PC-9 (cell line): Measurements from ENCODE around the gene TANK. TPM values are rescaled to one million over a fixed set of nuclear protein-coding genes. Genes with fewer than 3 reads are reported as not detected.

ENCODE experiments used
- BruUV-seq: library from RNA; stranded (reverse); fragments of 400-500 nt; replicated peaks from 2 replicates; lab custom pipeline; 2021; lab: Mats Ljungman, UMichigan
- CTCF ChIA-PET: fragments of 300-600 bp; sonication (Branson Sonifier 250); formaldehyde crosslinking; loops from one replicate; lab custom pipeline; 2022; ENCODE audit warnings: antibody characterized with exemption; lab: Charles Lee
- POLR2A ChIA-PET: fragments of 300-600 bp; sonication (Branson Sonifier 250); formaldehyde crosslinking; loops from one replicate; lab custom pipeline; 2022; ENCODE audit warnings: antibody characterized with exemption; ENCODE audit not compliant: unreplicated experiment; lab: Charles Lee
- DNase-seq, 2 experiments: peaks; one replicate each; pipeline versions ENCODE4 v3.0.0 to v3.0.0-alpha.2; 2015 to 2022; ENCODE audit warnings: mixed read lengths in 1 of 2
- H2AFZ ChIP-seq: fragments of 200-600 bp; sonication (generic); 2 replicates; pipeline ENCODE4 v1.8.1; 2017; ENCODE audit warnings: antibody characterized with exemption
- H3F3A ChIP-seq: fragments of 200-600 bp; sonication (generic); 2 replicates; pipeline ENCODE4 v1.8.1; 2017; ENCODE audit warnings: antibody characterized with exemption, mild to moderate bottlenecking, low read depth; ENCODE audit not compliant: insufficient read depth
- H3K27ac ChIP-seq: fragments of 200-600 bp; sonication (generic); 2 replicates; pipeline ENCODE4 v1.6.1; 2016; ENCODE audit warnings: mixed run types
- H3K27me3 ChIP-seq: fragments of 200-600 bp; sonication (generic); 2 replicates; pipeline ENCODE4 v1.6.1; 2016; ENCODE audit warnings: low read depth, mixed run types; ENCODE audit not compliant: insufficient read depth
- H3K36me3 ChIP-seq: fragments of 200-600 bp; sonication (generic); 2 replicates; pipeline ENCODE4 v1.6.1; 2016; ENCODE audit warnings: low read depth, mixed run types
- H3K4me1 ChIP-seq: fragments of 200-600 bp; sonication (generic); replicated peaks from 2 replicates; pipeline ENCODE4 v1.6.1; 2016; ENCODE audit warnings: mixed run types; ENCODE audit not compliant: insufficient read depth
- H3K4me2 ChIP-seq: fragments of 200-600 bp; sonication (generic); 2 replicates; pipeline ENCODE4 v1.6.1; 2017; ENCODE audit warnings: mixed run types
- H3K4me3 ChIP-seq: fragments of 200-600 bp; sonication (generic); 2 replicates; pipeline ENCODE4 v1.6.1; 2016; ENCODE audit warnings: mixed run types
- H3K79me2 ChIP-seq: fragments of 200-600 bp; sonication (generic); 2 replicates; pipeline ENCODE4 v1.6.1; 2017; ENCODE audit warnings: low read depth, mixed run types
- H3K9me2 ChIP-seq: fragments of 200-600 bp; sonication (generic); 2 replicates; pipeline ENCODE4 v1.8.1; 2017; ENCODE audit warnings: mild to moderate bottlenecking; ENCODE audit not compliant: insufficient read depth
- H3K9me3 ChIP-seq: fragments of 200-600 bp; sonication (generic); 2 replicates; pipeline ENCODE4 v1.8.1; 2016; ENCODE audit warnings: low read depth; ENCODE audit not compliant: insufficient read depth
- H4K20me1 ChIP-seq: fragments of 200-600 bp; sonication (generic); 2 replicates; pipeline ENCODE4 v1.8.1; 2017; ENCODE audit not compliant: insufficient read depth
- EZH2 ChIP-seq: fragments of 200-600 bp; sonication (generic); IDR thresholded peaks from 2 replicates; pipeline ENCODE4 v1.8.0; 2017; ENCODE audit warnings: antibody characterized with exemption, low read depth
- intact Hi-C: fragments of 100-400 bp; cut with micrococcal nuclease; formaldehyde crosslinking; loops from one replicate; pipeline ENCODE4 v1.10.0; 2022; ENCODE audit not compliant: unreplicated experiment
- total RNA-seq: library from RNA; stranded (reverse); gene quantifications from 2 replicates; pipeline ENCODE4 v1.2.3, GENCODE V29; 2021
- TF ChIP-seq, protein P1 (sequence below): fragments of 200-600 bp; sonication (generic); conservative IDR thresholded peaks from 2 replicates; pipeline ENCODE4 v1.6.1; 2017; ENCODE audit warnings: mixed run types, antibody characterized with exemption, mild to moderate bottlenecking, moderate library complexity

Gene TANK
- total RNA-seq, 1 experiment from 2014 or later: 46.1 TPM

DNA sequence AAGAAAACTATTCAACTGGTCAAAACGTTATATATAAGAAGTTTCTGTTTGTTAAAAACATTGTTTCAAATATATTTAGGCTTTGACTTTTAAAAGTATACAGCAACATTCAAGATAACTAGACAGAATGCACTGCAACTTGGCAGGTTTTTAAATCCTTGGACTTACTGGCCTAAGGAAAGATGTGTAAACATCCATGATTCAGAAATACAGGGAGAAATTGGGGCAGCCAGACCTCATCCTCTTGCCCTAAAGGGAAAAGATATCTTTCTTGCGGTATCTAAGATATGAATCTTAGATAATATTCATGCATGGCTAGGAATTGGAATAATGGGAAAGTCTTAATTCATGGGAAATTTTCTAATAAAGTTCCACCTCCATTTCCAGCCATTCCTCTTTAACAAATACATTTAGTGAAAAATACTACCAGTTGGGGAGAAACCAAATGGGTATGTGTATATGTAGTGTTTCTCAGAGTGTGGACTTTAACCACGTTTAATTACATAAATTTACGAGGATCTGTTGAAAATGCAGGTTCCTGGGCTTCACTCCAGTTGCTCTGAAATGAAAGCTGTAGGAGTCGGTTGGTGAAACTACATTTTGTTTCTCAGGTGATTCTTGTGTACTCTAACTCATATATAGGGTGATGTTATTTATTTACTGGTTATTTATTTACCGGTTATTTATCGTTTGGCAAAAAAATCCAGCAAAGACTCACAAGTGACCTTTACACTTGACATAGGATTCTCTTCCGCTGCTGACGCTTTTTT lies 587 bp upstream of the TANK start:
- no TSS peak for BruUV-seq
- ChIA-PET CTCF (no interaction called here), POLR2A (interaction anchor here (0.6 kb wide), 1 partner anchor 512 kb away, joined by 6 read pairs; no protein-coding TSS in a partner anchor)
- no peak for DNase-seq
- no peak for TF ChIP-seq EZH2
- TF ChIP-seq, protein P1, sequence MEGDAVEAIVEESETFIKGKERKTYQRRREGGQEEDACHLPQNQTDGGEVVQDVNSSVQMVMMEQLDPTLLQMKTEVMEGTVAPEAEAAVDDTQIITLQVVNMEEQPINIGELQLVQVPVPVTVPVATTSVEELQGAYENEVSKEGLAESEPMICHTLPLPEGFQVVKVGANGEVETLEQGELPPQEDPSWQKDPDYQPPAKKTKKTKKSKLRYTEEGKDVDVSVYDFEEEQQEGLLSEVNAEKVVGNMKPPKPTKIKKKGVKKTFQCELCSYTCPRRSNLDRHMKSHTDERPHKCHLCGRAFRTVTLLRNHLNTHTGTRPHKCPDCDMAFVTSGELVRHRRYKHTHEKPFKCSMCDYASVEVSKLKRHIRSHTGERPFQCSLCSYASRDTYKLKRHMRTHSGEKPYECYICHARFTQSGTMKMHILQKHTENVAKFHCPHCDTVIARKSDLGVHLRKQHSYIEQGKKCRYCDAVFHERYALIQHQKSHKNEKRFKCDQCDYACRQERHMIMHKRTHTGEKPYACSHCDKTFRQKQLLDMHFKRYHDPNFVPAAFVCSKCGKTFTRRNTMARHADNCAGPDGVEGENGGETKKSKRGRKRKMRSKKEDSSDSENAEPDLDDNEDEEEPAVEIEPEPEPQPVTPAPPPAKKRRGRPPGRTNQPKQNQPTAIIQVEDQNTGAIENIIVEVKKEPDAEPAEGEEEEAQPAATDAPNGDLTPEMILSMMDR: no peak
- Histone ChIP-seq H3K9me3 (no peaks in the 10 kb centered on the region), H2AFZ (peak overlapping the region; percentile 74; the same call in 1 of the 2 replicates), H3K27ac (peak overlapping the region; percentile 68), H4K20me1 (peaks cover 2% of the 10 kb centered on the region; the same call in 1 of the 2 replicates), H3F3A (peaks cover 11% of the 10 kb centered on the region; the same call in 1 of the 2 replicates), H3K4me1 (peaks cover 16% of the 10 kb centered on the region), H3K9me2 (no peaks in the 10 kb centered on the region), H3K4me2 (peak overlapping the region; percentile 88), H3K4me3 (peak overlapping the region; percentile 53; the same call in 1 of the 2 replicates), H3K27me3 (no peaks in the 10 kb centered on the region), H3K36me3 (peaks cover 21% of the 10 kb centered on the region), H3K79me2 (peaks cover 38% of the 10 kb centered on the region)
- intact Hi-C loops: loop anchor here (1.0 kb wide), 1 partner anchor 96 kb away; no protein-coding TSS in a partner anchor

DNA sequence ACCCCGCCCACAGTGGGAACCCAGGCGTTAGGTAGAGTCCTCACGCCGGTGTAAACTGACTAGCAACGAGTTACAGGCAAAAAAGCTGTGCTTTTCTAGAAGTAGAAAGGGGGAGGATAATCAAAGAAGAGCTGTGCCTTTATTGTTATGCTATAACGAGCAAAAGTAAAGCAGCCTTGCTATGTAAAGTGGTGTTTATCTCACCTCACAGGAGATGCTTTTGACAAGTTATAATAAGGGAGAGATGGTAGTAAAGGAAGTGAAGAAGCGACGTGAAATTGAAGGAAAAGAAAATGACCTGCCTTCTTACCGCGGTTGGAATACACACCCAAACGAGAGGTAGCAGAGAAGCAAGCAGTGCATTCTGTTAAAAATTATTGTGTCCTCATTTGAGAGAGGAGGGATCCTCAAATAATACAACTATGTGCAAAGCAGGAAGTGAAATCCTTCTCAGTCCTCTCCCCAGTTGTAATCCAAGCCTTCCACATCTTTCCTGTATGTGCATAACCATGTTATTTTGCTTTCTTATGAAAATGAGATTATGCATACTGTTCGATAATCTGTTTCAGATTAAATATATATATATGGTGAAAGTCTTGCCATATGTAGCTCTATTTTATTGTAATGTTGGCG lies 962 bp downstream of the TANK start:
- peaks cover 26% of the 10 kb centered on the region for H3K4me1 ChIP-seq
- peaks cover 49% of the 10 kb centered on the region for H3K79me2 ChIP-seq
- intact Hi-C loops: no loop called here
- DNase-seq: no peak
- H3K4me3 ChIP-seq: peak overlapping the region; percentile 76
- POLR2A ChIA-PET: no interaction called here
- H3K27ac ChIP-seq: peak overlapping the region; percentile 98
- no peaks in the 10 kb centered on the region for H3K9me2 ChIP-seq
- peaks cover 11% of the 10 kb centered on the region; the same call in 1 of the 2 replicates for H3F3A ChIP-seq
- TSS peak; percentile 43 for BruUV-seq
- peaks cover 23% of the 10 kb centered on the region for H3K36me3 ChIP-seq
- TF ChIP-seq, protein P1: no peak
- no peak for TF ChIP-seq EZH2
- H3K4me2 ChIP-seq: peak overlapping the region; percentile 88
- H2AFZ ChIP-seq: peak overlapping the region; percentile 74; the same call in 1 of the 2 replicates
- no peaks in the 10 kb centered on the region for H3K9me3 ChIP-seq
- H3K27me3 ChIP-seq: no peaks in the 10 kb centered on the region
- peaks cover 2% of the 10 kb centered on the region; the same call in 1 of the 2 replicates for H4K20me1 ChIP-seq
- CTCF ChIA-PET: no interaction called here

DNA sequence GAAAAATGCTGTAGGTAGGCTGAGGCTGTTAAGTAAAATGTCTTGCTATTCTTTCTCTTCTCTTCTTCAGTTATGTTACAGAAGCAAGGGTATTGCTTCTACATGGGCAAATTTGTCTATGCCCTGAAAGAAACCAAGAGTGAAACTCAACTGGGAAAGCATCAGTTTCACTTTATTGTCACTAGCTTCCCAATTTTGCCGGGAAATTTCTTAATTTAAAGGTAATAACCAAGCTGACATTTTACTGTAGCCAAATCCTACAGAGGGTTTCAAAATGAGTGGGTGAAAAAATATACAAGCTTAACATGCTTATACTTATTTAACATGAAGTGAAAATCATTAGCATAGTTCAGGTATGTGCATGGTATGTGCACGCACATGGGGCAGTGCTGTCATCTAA lies 3.2 kb downstream of the TANK start:
- Histone ChIP-seq H3F3A (peaks cover 11% of the 10 kb centered on the region; the same call in 1 of the 2 replicates), H3K36me3 (peaks cover 23% of the 10 kb centered on the region), H3K4me3 (no peak overlapping the region), H3K4me2 (no peak overlapping the region), H4K20me1 (peaks cover 2% of the 10 kb centered on the region; the same call in 1 of the 2 replicates), H2AFZ (no peak overlapping the region), H3K9me2 (no peaks in the 10 kb centered on the region), H3K9me3 (0 out of 2 replicates have a peak, but pooled peaks cover 2% of the 10 kb centered on the region), H3K27me3 (no peaks in the 10 kb centered on the region), H3K4me1 (peaks cover 32% of the 10 kb centered on the region), H3K27ac (no peak overlapping the region), H3K79me2 (peaks cover 56% of the 10 kb centered on the region)
- ChIA-PET CTCF (no interaction called here), POLR2A (no interaction called here)
- no TSS peak for BruUV-seq
- DNase-seq: no peak
- intact Hi-C loops: no loop called here
- TF ChIP-seq, protein P1: no peak
- no peak for TF ChIP-seq EZH2
